ENCODE results near the gene SYCP2L.

SYCP2L gene

DNA sequence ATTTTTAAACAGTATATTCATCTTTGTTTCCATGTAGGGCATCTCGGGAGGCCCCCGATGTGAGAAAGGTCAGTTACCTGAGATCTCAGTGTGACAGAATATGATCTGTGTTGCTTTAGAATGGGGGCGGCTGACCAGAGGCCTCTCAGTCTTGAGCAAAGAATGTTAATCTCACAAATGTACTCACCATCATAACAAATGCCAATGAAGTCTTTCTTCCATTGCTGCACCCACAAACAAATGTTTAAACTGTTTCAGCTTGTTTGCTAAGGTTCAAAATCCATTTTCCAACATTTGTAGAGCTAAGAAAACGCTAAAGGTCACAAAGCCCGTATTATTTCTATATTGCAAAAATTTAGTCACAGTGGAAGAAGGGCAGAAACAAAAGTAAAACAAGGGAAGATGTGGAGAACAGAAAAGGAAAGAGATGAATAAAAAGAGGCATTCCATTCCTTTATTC, 125.5 kb downstream of the SYCP2L start:
- H3K4me1 ChIP-seq (ENCODE audit: control insufficient read depth in 1 of 2, insufficient read depth in 2 of 2, low read length in 2 of 2): peaks cover 0 to 3% of the 10 kb centered on the region in 2 donors
- peaks cover 9 to 23% of the 10 kb centered on the region in 2 donors for H3K27me3 ChIP-seq (ENCODE audit: control insufficient read depth in 1 of 2, insufficient read depth in 2 of 2, low read length in 2 of 2)
- H3K36me3 ChIP-seq (ENCODE audit: control insufficient read depth in 1 of 2, insufficient read depth in 2 of 2, low read length in 2 of 2): no peaks in the 10 kb centered on the region
- no peak overlapping the region for H3K27ac ChIP-seq (ENCODE audit: low read depth, low read length)
- H3K4me3 ChIP-seq (ENCODE audit: low read depth in 1 of 2, low read length in 2 of 2): no peak overlapping the region
- H3K9ac ChIP-seq (ENCODE audit: low read depth in 1 of 2, low read length in 2 of 2): no peak overlapping the region
- no peaks in the 10 kb centered on the region for H3K9me3 ChIP-seq (ENCODE audit: control insufficient read depth in 1 of 2, low read length in 2 of 2)

DNA sequence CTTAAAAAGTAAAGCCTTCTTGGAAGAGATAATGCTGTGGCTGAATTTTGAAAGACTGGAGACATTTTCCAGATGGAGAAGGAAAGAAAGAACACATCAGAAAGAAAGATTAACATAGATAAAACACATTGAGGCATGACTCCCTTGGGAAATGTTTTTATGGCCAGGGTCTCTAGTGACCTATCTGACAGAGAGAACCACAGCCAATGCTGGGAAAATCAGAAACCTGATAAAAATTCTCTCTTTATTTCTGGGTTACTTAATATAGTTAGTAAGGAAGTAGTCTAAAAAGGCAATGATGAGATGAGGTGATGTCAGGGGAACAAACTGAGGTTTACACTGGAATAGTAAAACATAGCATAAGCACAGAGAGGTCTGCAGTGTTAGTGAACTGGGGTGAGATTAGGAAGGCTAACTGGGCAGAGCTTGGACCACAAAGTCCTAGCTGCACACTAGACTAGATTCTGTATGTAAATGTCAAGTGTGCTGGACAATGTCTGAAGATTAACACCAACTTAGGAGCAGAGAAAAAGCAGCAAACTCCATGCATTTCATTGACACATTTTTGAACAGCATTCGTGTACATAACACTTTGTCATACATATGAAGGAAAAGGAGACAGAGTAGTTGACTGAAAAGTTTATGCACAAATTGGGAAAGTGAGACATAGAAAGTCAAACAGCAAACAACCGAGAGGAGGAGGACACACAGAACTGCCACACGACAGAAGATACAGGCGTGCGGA, 126.3 kb downstream of the SYCP2L start:
- Histone ChIP-seq H3K9ac (ENCODE audit: low read depth in 1 of 2, low read length in 2 of 2) (no peak overlapping the region), H3K27ac (ENCODE audit: low read depth, low read length) (no peak overlapping the region), H3K36me3 (ENCODE audit: control insufficient read depth in 1 of 2, insufficient read depth in 2 of 2, low read length in 2 of 2) (no peaks in the 10 kb centered on the region), H3K4me1 (ENCODE audit: control insufficient read depth in 1 of 2, insufficient read depth in 2 of 2, low read length in 2 of 2) (peaks cover 0 to 3% of the 10 kb centered on the region in 2 donors), H3K9me3 (ENCODE audit: control insufficient read depth in 1 of 2, low read length in 2 of 2) (no peaks in the 10 kb centered on the region), H3K4me3 (ENCODE audit: low read depth in 1 of 2, low read length in 2 of 2) (no peak overlapping the region), H3K27me3 (ENCODE audit: control insufficient read depth in 1 of 2, insufficient read depth in 2 of 2, low read length in 2 of 2) (peaks cover 9 to 23% of the 10 kb centered on the region in 2 donors)

DNA sequence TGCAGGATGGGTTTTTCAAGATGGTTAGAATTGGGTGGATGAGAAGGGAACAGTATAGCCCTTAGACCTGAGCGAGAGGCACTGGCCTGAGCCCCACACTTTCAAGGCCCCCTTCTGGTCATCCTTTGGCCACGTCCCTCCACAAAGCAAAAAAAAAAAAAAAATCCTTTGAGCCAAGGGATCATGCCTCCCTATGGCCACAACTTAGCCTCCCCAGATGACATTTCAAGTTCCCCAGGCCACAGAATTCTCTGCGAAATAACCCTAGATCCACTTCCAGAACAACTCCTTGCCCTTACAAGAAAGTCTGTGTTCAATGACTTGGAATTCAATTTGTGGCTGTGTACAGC, 126.8 kb downstream of the SYCP2L start:
- H3K9me3 ChIP-seq (ENCODE audit: control insufficient read depth in 1 of 2, low read length in 2 of 2): no peaks in the 10 kb centered on the region
- peaks cover 0 to 3% of the 10 kb centered on the region in 2 donors for H3K4me1 ChIP-seq (ENCODE audit: control insufficient read depth in 1 of 2, insufficient read depth in 2 of 2, low read length in 2 of 2)
- no peak overlapping the region for H3K4me3 ChIP-seq (ENCODE audit: low read depth in 1 of 2, low read length in 2 of 2)
- peaks cover 9 to 23% of the 10 kb centered on the region in 2 donors for H3K27me3 ChIP-seq (ENCODE audit: control insufficient read depth in 1 of 2, insufficient read depth in 2 of 2, low read length in 2 of 2)
- H3K9ac ChIP-seq (ENCODE audit: low read depth in 1 of 2, low read length in 2 of 2): no peak overlapping the region
- H3K27ac ChIP-seq (ENCODE audit: low read depth, low read length): no peak overlapping the region
- H3K36me3 ChIP-seq (ENCODE audit: control insufficient read depth in 1 of 2, insufficient read depth in 2 of 2, low read length in 2 of 2): no peaks in the 10 kb centered on the region

GRCh38 chr6:11015102-11015501, 128.2 kb downstream of the SYCP2L start:
- Histone ChIP-seq H3K4me3 (ENCODE audit: low read depth in 1 of 2, low read length in 2 of 2) (no peak overlapping the region), H3K9ac (ENCODE audit: low read depth in 1 of 2, low read length in 2 of 2) (no peak overlapping the region), H3K36me3 (ENCODE audit: control insufficient read depth in 1 of 2, insufficient read depth in 2 of 2, low read length in 2 of 2) (no peaks in the 10 kb centered on the region), H3K4me1 (ENCODE audit: control insufficient read depth in 1 of 2, insufficient read depth in 2 of 2, low read length in 2 of 2) (no peaks in the 10 kb centered on the region), H3K27ac (ENCODE audit: low read depth, low read length) (no peak overlapping the region), H3K27me3 (ENCODE audit: control insufficient read depth in 1 of 2, insufficient read depth in 2 of 2, low read length in 2 of 2) (peaks cover 9 to 23% of the 10 kb centered on the region in 2 donors), H3K9me3 (ENCODE audit: control insufficient read depth in 1 of 2, low read length in 2 of 2) (no peaks in the 10 kb centered on the region)

- Histone ChIP-seq H3K27ac (ENCODE audit: low read depth, low read length) (no peak overlapping the region), H3K9ac (ENCODE audit: low read depth in 1 of 2, low read length in 2 of 2) (no peak overlapping the region), H3K9me3 (ENCODE audit: control insufficient read depth in 1 of 2, low read length in 2 of 2) (no peaks in the 10 kb centered on the region), H3K36me3 (ENCODE audit: control insufficient read depth in 1 of 2, insufficient read depth in 2 of 2, low read length in 2 of 2) (no peaks in the 10 kb centered on the region), H3K4me1 (ENCODE audit: control insufficient read depth in 1 of 2, insufficient read depth in 2 of 2, low read length in 2 of 2) (no peaks in the 10 kb centered on the region), H3K27me3 (ENCODE audit: control insufficient read depth in 1 of 2, insufficient read depth in 2 of 2, low read length in 2 of 2) (peaks cover 9 to 20% of the 10 kb centered on the region in 2 donors), H3K4me3 (ENCODE audit: low read depth in 1 of 2, low read length in 2 of 2) (no peak overlapping the region)
Measured at GRCh38 chr6:11016452-11016851, 129.6 kb downstream of the SYCP2L start.

- Histone ChIP-seq H3K27me3 (ENCODE audit: control insufficient read depth in 1 of 2, insufficient read depth in 2 of 2, low read length in 2 of 2) (peaks cover 9 to 15% of the 10 kb centered on the region in 2 donors), H3K9me3 (ENCODE audit: control insufficient read depth in 1 of 2, low read length in 2 of 2) (no peaks in the 10 kb centered on the region), H3K27ac (ENCODE audit: low read depth, low read length) (no peak overlapping the region), H3K36me3 (ENCODE audit: control insufficient read depth in 1 of 2, insufficient read depth in 2 of 2, low read length in 2 of 2) (no peaks in the 10 kb centered on the region), H3K4me3 (ENCODE audit: low read depth in 1 of 2, low read length in 2 of 2) (no peak overlapping the region), H3K4me1 (ENCODE audit: control insufficient read depth in 1 of 2, insufficient read depth in 2 of 2, low read length in 2 of 2) (no peaks in the 10 kb centered on the region), H3K9ac (ENCODE audit: low read depth in 1 of 2, low read length in 2 of 2) (no peak overlapping the region)
Measured at GRCh38 chr6:11017090-11017489, 130.2 kb downstream of the SYCP2L start.

GRCh38 chr6:11018225-11018624, 131.4 kb downstream of the SYCP2L start:
- peaks cover 9 to 14% of the 10 kb centered on the region in 2 donors for H3K27me3 ChIP-seq (ENCODE audit: control insufficient read depth in 1 of 2, insufficient read depth in 2 of 2, low read length in 2 of 2)

GRCh38 chr6:11021003-11021402, 134.2 kb downstream of the SYCP2L start:
- H3K9me3 ChIP-seq (ENCODE audit: control insufficient read depth in 1 of 2, low read length in 2 of 2): no peaks in the 10 kb centered on the region
- no peak overlapping the region for H3K4me3 ChIP-seq (ENCODE audit: low read depth in 1 of 2, low read length in 2 of 2)
- H3K27ac ChIP-seq (ENCODE audit: low read depth, low read length): no peak overlapping the region

More at GRCh38 chr6:11018225-11018624, 131.4 kb downstream of the SYCP2L start:
- Histone ChIP-seq H3K9ac (ENCODE audit: low read depth in 1 of 2, low read length in 2 of 2) (no peak overlapping the region), H3K4me3 (ENCODE audit: low read depth in 1 of 2, low read length in 2 of 2) (no peak overlapping the region), H3K4me1 (ENCODE audit: control insufficient read depth in 1 of 2, insufficient read depth in 2 of 2, low read length in 2 of 2) (no peaks in the 10 kb centered on the region), H3K36me3 (ENCODE audit: control insufficient read depth in 1 of 2, insufficient read depth in 2 of 2, low read length in 2 of 2) (no peaks in the 10 kb centered on the region), H3K9me3 (ENCODE audit: control insufficient read depth in 1 of 2, low read length in 2 of 2) (no peaks in the 10 kb centered on the region), H3K27ac (ENCODE audit: low read depth, low read length) (no peak overlapping the region)

DNA sequence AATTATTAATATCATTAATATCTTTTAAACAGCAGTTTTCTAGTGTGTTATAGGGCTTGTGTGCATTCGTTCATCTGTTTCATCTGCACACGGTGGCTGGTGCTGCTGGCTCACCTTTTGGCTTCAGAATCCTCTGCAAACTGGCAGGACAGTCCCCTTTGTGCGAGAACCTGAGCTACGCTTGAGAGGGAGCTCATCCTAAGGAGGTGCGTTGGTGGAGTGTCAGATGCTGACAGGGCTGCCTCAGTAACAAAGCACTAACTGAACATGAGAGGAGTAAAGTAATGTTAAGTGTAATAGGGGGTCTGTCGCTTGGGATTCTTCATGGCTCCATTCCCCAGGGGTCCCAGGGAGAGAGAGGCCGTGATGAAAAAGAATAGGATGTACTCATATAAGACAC, 134.9 kb downstream of the SYCP2L start:
- H3K9me3 ChIP-seq (ENCODE audit: control insufficient read depth in 1 of 2, low read length in 2 of 2): no peaks in the 10 kb centered on the region
- no peaks in the 10 kb centered on the region for H3K36me3 ChIP-seq (ENCODE audit: control insufficient read depth in 1 of 2, insufficient read depth in 2 of 2, low read length in 2 of 2)
- no peak overlapping the region for H3K27ac ChIP-seq (ENCODE audit: low read depth, low read length)

More at GRCh38 chr6:11021003-11021402, 134.2 kb downstream of the SYCP2L start:
- Histone ChIP-seq H3K4me1 (ENCODE audit: control insufficient read depth in 1 of 2, insufficient read depth in 2 of 2, low read length in 2 of 2) (no peaks in the 10 kb centered on the region), H3K27me3 (ENCODE audit: control insufficient read depth in 1 of 2, insufficient read depth in 2 of 2, low read length in 2 of 2) (peaks cover 2 to 3% of the 10 kb centered on the region in 2 donors), H3K36me3 (ENCODE audit: control insufficient read depth in 1 of 2, insufficient read depth in 2 of 2, low read length in 2 of 2) (no peaks in the 10 kb centered on the region), H3K9ac (ENCODE audit: low read depth in 1 of 2, low read length in 2 of 2) (no peak overlapping the region)

DNA sequence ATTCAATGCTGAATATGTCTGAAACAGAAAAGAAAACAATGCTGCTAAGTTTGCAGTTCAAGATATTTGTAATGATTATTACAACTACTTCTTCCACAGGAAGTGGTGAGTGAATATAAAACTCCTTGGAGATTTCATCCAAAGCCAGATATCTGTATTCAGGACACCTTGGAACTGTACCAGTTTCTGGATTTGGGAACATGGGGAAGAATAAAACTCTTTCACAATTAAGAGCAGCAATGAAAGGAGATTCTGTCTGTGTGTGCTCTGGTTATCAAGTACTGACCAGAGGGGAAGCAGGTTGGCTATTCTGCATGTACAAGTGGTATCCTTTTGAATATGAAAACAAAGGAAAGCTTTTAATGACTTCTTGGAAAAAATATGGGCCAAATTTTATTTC, 136.2 kb downstream of the SYCP2L start:
- Histone ChIP-seq H3K4me3 (ENCODE audit: low read depth in 1 of 2, low read length in 2 of 2) (no peak overlapping the region), H3K9ac (ENCODE audit: low read depth in 1 of 2, low read length in 2 of 2) (no peak overlapping the region), H3K9me3 (ENCODE audit: control insufficient read depth in 1 of 2, low read length in 2 of 2) (no peaks in the 10 kb centered on the region), H3K4me1 (ENCODE audit: control insufficient read depth in 1 of 2, insufficient read depth in 2 of 2, low read length in 2 of 2) (no peaks in the 10 kb centered on the region), H3K27me3 (ENCODE audit: control insufficient read depth in 1 of 2, insufficient read depth in 2 of 2, low read length in 2 of 2) (peaks cover 11 to 14% of the 10 kb centered on the region in 2 donors), H3K36me3 (ENCODE audit: control insufficient read depth in 1 of 2, insufficient read depth in 2 of 2, low read length in 2 of 2) (no peaks in the 10 kb centered on the region), H3K27ac (ENCODE audit: low read depth, low read length) (no peak overlapping the region)

More for the DNA sequence above, 134.9 kb downstream of the SYCP2L start:
- Histone ChIP-seq H3K4me3 (ENCODE audit: low read depth in 1 of 2, low read length in 2 of 2) (no peak overlapping the region), H3K27me3 (ENCODE audit: control insufficient read depth in 1 of 2, insufficient read depth in 2 of 2, low read length in 2 of 2) (peaks cover 5 to 6% of the 10 kb centered on the region in 2 donors), H3K4me1 (ENCODE audit: control insufficient read depth in 1 of 2, insufficient read depth in 2 of 2, low read length in 2 of 2) (no peaks in the 10 kb centered on the region), H3K9ac (ENCODE audit: low read depth in 1 of 2, low read length in 2 of 2) (no peak overlapping the region)
